ELF-1 (cell line): Measurements from ENCODE around the gene ITGA3.
A peak's percentile ranks its signal among the peaks of the same experiment; 100 is the strongest.
"Not testable (repeated sequence)": the region's sequence is repeated elsewhere in the genome, so short reads cannot be mapped to it uniquely, and the experiment has no call there.

Experiments used
- DNase-seq: peaks from one replicate; pipeline ENCODE4 v3.0.0-alpha.2; 2016; ENCODE audit warnings: low read depth, low spot score

The ITGA3 gene

DNA sequence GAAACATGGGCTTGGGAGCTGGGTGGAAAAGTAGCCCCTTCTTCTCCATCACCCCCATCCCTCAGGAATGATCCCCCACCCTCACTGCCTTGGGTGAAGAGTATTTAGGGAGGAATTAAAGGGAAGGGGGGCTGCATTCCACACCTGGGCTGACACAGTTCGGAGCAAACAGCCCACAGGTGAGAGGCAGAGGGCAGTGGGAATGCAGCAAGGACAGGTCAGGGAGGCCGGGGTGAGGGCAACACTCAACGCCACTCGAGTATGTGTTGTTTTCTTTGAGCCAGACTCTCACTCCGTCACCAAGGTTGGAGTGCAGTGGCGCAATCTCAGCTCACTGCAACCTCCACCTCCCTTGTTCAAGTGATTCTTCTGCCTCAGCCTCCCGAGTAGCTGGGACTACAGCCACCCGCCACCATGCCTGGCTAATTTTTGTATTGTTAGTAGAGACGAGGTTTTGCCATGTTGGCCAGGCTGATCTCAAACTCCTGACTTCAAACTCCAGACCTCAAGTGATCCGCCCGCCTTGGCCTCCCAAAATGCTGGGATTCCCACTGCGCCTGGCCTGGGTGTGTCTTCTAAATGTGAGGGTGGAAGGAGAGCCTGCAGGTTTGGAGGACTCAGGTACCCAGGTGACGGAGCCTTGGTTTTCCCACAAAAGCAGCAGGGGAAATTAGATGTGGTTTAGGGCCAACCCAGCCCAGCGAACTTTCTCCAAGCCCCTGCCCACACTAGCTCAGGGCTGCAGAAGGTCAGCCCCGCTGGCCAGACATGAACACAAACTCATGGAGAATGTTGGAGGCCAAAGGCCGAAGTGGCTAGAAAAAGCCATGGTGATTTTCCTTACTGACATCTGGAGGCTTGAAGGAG lies 21.2 kb upstream of the ITGA3 start:
- no peak for DNase-seq

DNA sequence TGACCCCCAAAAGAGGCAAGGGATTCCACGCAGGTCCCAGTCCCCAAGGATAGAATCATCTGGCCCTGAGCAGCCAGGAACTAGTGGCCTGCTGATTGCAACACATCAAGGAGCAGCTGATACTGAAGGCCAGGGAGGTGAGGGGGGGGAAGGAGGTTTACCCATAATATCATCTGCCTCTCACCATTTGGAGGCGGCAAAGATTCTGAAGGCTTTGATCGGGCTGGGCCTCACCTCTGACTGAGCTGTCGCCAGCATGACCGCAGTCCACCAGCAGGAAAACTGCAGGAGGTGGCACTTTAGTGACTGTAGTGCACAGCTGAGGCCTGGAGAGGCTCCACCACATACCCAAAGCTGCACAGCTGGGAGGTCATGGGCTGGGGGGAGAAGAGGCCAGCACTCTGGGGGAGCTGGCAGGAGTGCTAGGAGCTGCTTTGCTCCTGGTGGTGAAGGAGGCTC lies 20.5 kb upstream of the ITGA3 start:
- no peak for DNase-seq

DNA sequence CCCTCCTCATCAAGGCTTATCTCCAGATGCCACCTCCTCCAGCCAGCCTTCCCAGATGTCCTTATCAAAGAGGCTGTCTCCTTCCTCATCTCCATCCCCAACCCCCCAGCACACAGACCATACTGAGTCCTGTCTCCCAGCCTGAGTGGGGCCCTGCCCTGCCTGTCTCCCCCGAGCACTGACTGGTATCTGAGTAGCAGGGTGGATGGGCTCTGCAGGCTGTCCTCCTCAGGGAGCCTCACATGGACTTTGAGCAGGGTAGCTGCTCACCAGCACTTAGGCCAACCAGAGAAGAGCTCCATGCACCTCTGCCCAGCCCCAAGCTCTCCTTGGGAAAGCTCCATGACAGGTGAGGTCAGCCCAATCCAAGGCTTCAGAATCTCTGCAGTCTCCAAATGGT lies 20.0 kb upstream of the ITGA3 start:
- DNase-seq, result no peak

GRCh38 chr17:50036455-50037261 lies 19.3 kb upstream of the ITGA3 start:
- no peak for DNase-seq

DNA sequence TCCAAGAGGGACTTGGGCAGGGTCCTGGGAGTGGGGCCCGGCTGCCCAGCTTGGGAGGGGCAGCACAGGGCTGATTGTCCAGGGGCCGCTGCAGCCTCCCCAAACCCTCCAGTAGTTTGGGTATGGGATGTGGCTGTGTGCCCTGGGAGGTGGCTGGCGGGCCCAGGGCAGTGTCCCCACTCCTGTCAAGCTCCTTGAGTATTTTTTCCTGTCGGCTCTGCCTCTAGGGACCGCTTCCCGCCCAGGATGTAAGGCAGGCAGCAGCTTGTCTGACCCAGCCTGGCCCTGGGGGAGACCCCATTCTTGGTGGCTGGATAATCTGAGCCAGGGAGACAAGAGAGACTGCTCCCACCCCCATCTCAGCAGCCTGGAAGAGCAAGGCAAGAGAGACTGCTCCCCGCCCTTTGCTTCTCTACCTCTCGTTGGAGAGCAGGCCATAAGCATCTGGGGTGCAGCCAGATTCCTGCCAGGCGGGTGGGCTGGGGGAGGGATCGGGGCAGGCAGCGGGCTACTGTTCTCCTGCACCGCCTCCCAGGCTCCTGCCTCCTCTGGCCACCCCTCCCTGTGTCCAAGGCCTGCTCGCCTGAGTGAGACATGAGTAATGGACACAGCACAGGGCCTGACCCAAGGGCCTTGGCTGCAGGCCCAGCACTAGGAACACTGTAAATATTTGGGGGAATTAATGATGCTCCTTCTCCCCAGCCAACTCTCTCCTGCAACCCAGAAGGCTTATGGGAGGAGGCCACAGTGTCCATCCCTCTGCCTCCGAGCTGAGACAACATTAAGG lies 18.4 kb upstream of the ITGA3 start:
- DNase-seq, result no peak

DNA sequence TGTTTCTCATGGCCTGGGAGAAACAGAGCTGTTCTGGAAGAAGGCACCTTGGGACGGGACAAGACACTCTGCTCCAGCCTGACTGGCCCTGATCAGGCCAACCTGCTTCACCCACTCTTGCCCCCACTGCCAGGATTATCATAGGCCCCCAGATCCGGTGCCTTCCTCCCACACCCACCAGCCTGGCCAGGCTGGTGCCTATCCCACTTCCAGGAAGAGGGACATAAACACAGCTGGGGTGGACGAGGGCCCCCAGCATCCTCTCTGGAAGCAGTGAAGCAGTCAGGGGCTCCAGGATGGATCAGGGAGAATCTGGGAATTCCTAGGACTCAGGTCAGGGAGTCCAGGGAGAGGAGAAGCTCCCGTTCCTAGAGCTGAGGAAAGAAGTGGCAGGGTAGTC lies 16.9 kb upstream of the ITGA3 start:
- no peak for DNase-seq

- DNase-seq, result not testable (repeated sequence)
These were observed 15.4 kb upstream of the ITGA3 start for GRCh38 chr17:50040496-50040895.

- DNase-seq, result no peak
These were observed 13.7 kb upstream of the ITGA3 start for GRCh38 chr17:50042211-50042610.

DNA sequence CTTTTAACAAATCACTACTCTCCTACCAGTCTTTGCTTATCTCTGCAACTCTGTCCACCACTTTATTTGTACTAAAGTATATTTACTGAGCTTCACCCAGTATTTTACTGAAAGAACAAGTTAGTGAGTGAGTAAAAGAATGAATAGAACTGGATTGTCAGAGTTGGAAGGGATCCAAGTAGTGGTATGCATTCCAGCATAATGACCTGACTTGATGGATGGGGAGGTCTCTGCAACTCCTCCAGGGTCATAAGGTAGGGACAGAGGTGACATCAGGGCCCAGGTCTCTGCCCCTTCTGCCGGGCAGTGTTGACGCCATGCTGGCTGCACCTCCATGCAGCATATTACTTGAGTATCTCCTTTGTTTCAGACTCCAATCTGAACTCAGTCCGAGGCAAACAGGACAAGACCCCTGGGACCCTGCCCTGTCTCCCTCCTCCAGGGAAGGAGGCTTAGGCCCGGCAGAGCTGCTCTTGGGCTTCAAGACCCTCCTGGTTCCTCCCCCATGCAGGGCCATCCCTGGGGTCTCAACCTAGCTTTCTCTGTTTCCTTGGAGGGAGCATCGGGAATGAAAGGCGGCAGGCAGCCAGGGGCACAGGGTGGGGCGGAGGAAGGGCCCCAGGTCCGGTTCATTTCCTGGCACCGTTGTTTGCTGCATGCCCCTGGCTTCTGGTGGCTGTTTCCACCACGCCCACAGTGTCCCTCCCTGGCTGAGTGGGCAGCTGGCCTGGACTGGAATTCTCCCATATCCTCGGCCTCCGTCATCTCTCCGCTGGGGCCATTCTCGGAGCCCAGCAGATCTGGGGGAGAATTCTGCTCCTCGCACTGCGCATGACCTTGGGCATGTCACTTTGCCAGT lies 12.4 kb upstream of the ITGA3 start:
- no peak for DNase-seq

DNA sequence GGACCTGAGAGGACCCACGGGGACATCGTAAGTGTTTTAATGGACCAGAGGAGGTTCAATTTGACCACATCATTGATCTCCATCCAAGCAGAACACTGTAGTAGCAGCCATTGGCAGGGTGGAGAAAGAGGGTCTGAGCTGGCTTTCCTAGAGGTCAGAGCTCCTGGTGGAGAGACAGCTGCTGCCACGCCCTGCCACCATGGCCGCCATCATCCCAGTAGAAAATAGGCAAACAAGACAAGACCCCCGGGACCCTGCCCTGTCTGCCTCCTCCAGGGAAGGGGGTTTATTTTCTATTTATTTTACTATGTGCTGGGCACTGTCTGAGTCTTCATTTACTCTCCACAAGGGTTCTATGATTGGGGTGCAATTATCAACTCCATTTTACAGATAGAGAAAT lies 11.4 kb upstream of the ITGA3 start:
- no peak for DNase-seq

GRCh38 chr17:50045154-50045553 lies 10.8 kb upstream of the ITGA3 start:
- DNase-seq, result no peak

DNA sequence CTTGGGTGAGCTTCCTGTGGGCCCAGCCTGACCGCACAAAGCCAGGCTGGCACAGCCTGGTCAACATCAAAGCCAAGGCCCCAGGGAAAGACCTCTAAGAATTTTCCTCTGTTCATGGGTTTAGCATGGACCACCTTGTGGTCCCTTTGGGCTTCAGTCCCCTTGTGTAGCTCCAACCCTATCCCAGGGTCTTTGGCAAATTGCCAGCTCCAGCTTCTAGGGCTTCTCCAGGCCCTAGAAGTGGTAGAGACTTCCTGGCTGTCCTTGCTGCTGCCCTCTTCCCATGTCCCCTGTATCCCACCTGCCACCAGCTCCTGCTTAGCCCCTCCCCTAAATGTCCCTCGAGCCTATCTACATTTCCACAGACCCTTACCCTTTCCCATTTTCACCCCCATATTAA lies 9.7 kb upstream of the ITGA3 start:
- DNase-seq, result no peak

DNA sequence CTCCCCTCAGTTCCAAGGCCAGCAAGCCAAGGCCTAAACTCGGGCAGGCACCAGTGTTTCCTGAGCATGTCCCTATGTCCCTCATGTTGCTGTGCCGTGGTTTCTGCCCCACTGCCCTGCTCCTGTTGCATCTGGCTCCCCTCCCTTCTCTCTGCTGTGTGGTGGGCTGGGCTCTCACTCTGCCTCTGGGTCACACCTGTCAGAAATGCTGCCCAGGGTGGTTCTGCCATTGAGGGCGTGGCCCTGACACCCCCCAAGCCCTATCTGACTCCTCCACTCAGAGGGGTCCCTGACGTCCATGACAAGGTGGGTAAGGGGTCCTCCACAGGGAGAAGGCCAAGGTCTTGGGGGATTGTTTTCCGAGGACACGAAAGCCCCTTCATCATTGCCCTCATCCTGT lies 9.2 kb upstream of the ITGA3 start:
- DNase-seq, result no peak

DNA sequence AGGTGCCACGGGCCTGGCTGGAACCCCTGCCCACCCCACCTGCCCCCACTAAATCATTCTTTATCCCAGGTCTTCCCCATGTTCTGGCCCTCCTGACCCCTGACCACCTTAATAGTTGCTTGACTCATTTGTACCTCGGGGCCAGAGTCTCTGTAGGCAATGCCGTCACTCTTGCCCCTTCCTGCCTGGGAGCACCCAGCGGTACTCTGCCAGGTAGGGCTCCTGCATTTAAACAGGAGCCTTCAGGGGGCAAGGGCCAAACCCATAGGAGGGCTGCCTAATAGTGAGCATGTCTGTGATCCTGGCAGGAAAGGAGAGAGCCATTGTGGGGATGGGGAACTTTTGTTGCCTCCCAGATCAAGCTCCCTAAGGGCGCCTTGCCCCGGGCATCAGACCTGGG lies 8.8 kb upstream of the ITGA3 start:
- DNase-seq, result no peak

- DNase-seq, result no peak
These were observed 8.3 kb upstream of the ITGA3 start for GRCh38 chr17:50047488-50048126.

- DNase-seq, result no peak
These were observed 7.7 kb upstream of the ITGA3 start for GRCh38 chr17:50048146-50048720.

- no peak for DNase-seq
These were observed 6.9 kb upstream of the ITGA3 start for GRCh38 chr17:50048988-50049387.

DNA sequence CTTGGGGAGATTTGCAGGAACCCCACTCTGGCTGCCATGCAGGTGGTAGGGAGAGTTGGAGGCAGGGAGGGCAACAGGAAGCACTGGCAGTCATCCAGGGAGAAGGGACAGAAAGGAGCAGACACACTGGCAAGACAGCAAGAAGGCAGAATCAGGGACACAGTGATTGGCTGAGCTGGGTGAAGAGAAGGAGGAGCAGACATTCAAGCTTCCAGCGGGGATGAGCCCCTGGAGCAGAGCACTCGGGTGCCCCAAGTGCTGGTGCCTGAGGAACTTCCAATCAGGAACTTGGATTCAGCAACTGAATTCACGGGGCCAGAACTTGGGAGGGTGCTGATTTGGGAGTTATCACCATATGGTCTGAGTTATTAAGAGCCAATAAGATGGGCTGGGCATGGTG lies 6.3 kb upstream of the ITGA3 start:
- DNase-seq, result no peak

DNA sequence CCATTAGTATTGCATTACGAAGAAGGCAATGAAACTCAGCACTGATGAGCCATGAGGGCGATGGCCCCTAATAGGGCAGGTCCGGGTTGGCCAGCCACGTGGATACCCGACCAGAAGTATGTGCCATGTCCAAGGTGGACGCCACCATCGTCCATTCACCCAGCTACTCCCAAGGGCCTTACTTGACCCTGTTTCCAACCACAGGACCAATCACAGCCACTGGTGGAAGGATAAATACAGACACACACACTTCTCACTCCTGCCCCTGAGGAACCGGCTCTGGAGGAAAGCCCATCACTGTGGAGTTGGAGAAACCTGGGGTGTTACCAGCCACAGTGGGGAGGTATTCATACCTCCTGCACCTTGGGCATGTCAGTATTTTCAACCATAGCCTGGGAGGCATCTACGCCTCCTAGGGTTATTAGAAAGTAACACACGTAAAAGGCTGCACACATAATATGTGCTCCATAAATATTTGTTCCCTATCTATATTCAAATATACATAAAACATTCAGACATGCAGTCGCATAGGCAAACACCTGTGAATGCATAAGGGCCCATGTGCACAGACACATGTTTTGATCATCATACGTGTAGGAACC lies 5.4 kb upstream of the ITGA3 start:
- no peak for DNase-seq

DNA sequence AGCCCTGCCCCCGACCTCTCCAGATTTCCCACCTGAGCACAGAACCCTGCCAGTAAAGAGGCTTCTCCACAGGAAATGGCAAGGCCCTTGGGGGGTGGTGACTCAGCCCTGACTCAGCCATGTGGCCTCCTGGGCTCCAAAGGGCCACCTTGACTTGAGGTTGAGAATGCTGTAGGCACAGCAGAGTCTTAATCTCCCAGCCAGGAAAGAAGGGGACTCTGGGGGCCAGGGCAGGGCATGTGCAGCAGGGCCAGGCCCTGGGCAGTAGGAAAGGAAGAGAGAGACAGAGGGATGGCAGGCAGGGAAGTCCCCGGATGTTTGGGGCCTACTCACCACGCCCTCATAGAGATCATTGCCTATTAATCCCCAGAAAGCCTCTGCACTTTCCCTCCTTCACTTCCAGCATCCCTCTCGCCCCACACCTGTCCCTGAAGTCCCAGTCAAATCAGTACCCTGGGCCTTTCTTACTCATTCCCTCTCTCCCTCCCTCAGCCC lies 4.8 kb upstream of the ITGA3 start:
- DNase-seq, result peak; percentile 67
